Neural cell (in vitro differentiated cells): ENCODE results near the gene FRY.

Source experiments
- EP300 ChIP-seq: fragments of 450-650 bp; conservative IDR thresholded peaks from 2 replicates; pipeline ENCODE4 v1.6.1; 2014; ENCODE audit warnings: antibody characterized with exemption, mild to moderate bottlenecking, moderate library complexity; ENCODE audit not compliant: poor library complexity, severe bottlenecking
- MXI1 ChIP-seq: fragments of 450-650 bp; conservative IDR thresholded peaks from 2 replicates; pipeline ENCODE4 v1.6.1; 2014; ENCODE audit warnings: antibody characterized with exemption, mild to moderate bottlenecking; ENCODE audit not compliant: poor library complexity, severe bottlenecking

DNA sequence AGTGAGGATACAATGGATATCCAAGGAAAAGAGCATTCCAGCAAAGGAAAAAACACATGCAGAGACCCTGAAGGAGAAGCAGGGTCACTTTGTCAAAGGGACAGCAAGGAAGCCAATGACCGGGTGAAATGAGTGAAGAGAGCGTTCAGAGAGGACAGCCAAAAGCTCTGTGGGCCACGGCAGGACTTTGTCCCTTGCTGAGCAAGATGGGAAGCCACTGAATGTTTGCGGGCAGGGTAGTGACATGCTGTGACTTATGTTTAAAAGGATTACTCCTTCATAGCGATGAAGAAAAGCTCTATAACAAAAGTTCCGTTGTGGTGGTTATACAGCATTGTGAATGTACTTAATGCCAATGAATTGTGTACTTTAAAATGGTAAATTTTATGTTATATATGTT lies 267.1 kb downstream of the FRY start:
- TF ChIP-seq MXI1 (no peak), EP300 (no peak)
